HL-60 (cell line): ENCODE results near the gene TULP4.

ENCODE experiments used
- CTCF ChIP-seq: IDR thresholded peaks from one replicate; pipeline ENCODE4 v1.5.1; 2011; ENCODE audit warnings: low read length, control low read depth, inconsistent platforms; ENCODE audit not compliant: insufficient read depth
- POLR2AphosphoS5 ChIP-seq: IDR thresholded peaks from 2 replicates; pipeline ENCODE4 v1.6.1; 2012; ENCODE audit warnings: low read depth

- TF ChIP-seq CTCF (no peak), POLR2AphosphoS5 (no peak)
Observed at GRCh38 chr6:158452191-158452590, 139.9 kb downstream of the TULP4 start.
